K562 (cell line): ENCODE measurements around the gene TRAPPC12. TPM values are rescaled to one million over a fixed set of nuclear protein-coding genes. Genes with fewer than 3 reads are reported as not detected.

ENCODE experiments used
- BHLHE40 ChIP-seq: IDR thresholded peaks from 2 replicates; pipeline ENCODE4 v1.6.1; 2011; ENCODE audit warnings: low read length, improper control_type of control experiment
- CBX2 ChIP-seq: fragments of 200-600 bp; sonication (generic); IDR thresholded peaks from one replicate; pipeline ENCODE4 v1.6.1; 2012; ENCODE audit warnings: mild to moderate bottlenecking, low read length, inconsistent platforms; ENCODE audit not compliant: insufficient read depth, poor library complexity, severe bottlenecking
- CHD1 ChIP-seq: fragments of 200-600 bp; sonication (generic); IDR thresholded peaks from one replicate; pipeline ENCODE4 v1.6.1; 2012; ENCODE audit warnings: mild to moderate bottlenecking, moderate library complexity, low read length, inconsistent platforms
- CREBBP ChIP-seq: IDR thresholded peaks from one replicate; pipeline ENCODE4 v1.6.1; 2012; ENCODE audit warnings: low read depth, mild to moderate bottlenecking, control low read depth, inconsistent platforms, low read length
- ELF4 ChIP-seq: fragments of 450-650 bp; formaldehyde crosslinking; IDR thresholded peaks from 2 replicates; pipeline ENCODE4 v1.4.0; 2022; ENCODE audit warnings: missing genetic modification characterization
- JUNB ChIP-seq: fragments of 450-650 bp; formaldehyde crosslinking; conservative IDR thresholded peaks from 2 replicates; pipeline ENCODE4 v1.4.0; 2020; ENCODE audit warnings: mild to moderate bottlenecking
- MAFK ChIP-seq: IDR thresholded peaks from 2 replicates; pipeline ENCODE4 v1.6.1; 2011; ENCODE audit warnings: low read length, improper control_type of control experiment
- RB1 ChIP-seq: fragments of 450-650 bp; IDR thresholded peaks from 2 replicates; pipeline ENCODE4 v1.6.1; 2017; ENCODE audit warnings: low read depth, mild to moderate bottlenecking
- TAF1 ChIP-seq: IDR thresholded peaks from 2 replicates; pipeline ENCODE4 v1.6.1; 2011; ENCODE audit warnings: mild to moderate bottlenecking, low read length, moderate library complexity; ENCODE audit not compliant: insufficient read depth, control insufficient read depth, severe bottlenecking; ENCODE audit errors: extremely low read depth
- TEAD2 ChIP-seq: fragments of 450-650 bp; IDR thresholded peaks from 2 replicates; pipeline ENCODE4 v1.6.1; 2016; ENCODE audit warnings: missing genetic modification characterization, control low read depth, missing compliant biosample characterization
- ZNF212 ChIP-seq: fragments of 450-650 bp; formaldehyde crosslinking; IDR thresholded peaks from 2 replicates; pipeline ENCODE4 v1.4.0; 2020; ENCODE audit warnings: mild to moderate bottlenecking
- ZNF224 ChIP-seq: sonication (generic); formaldehyde crosslinking; IDR thresholded peaks from 2 replicates; pipeline ENCODE4 v1.8.0; 2022; ENCODE audit warnings: mild to moderate bottlenecking, missing genetic modification reagents
- ZNF764 ChIP-seq: fragments of 250-450 bp; sonication (Bioruptor Pico); IDR thresholded peaks from 2 replicates; pipeline ENCODE4 v1.4.0; 2020; ENCODE audit warnings: low read depth, mild to moderate bottlenecking, moderate library complexity
- polyA plus RNA-seq, 8 experiments: library from polyadenylated mRNA; depleted of rRNA in 4 of 8; stranded (reverse) in 5 of 8; unstranded in 3 of 8; fragments of >200 nt; fragmentation: Nextera tagmentation in 2 of 8; fragmentation: Illumina TruSeq in 1 of 8; extraction: Ambion mirVana in 2 of 8; extraction: Trizol in 1 of 8; gene quantifications; 2 replicates each; pipeline versions ENCODE4 v1.2.1 to v1.2.3, GENCODE V29; 2011 to 2014; ENCODE audit warnings: inconsistent platforms in 1 of 8, missing spikeins in 1 of 8
- total RNA-seq, 7 experiments: library from RNA; depleted of rRNA in 6 of 7; stranded (reverse); fragments of >200 nt in 6 of 7; fragmentation: Illumina TruSeq in 2 of 7; extraction: Trizol in 2 of 7; gene quantifications; 2 replicates each; pipeline versions ENCODE4 v1.2.1 to v1.2.3, GENCODE V29; 2011 to 2021; ENCODE audit warnings: low replicate concordance in 1 of 7
- TF ChIP-seq, protein P1 (sequence below): fragments of 250-450 bp; sonication (Bioruptor Pico); IDR thresholded peaks from 2 replicates; pipeline ENCODE4 v1.5.0; 2021
- TF ChIP-seq, protein P2 (sequence below): sonication (generic); formaldehyde crosslinking; IDR thresholded peaks from 2 replicates; pipeline ENCODE4 v1.5.0; 2020; ENCODE audit warnings: missing genetic modification reagents
- TF ChIP-seq, protein P3 (sequence below): conservative IDR thresholded peaks from 2 replicates; pipeline ENCODE4 v1.6.1; 2011; ENCODE audit warnings: low read depth, mild to moderate bottlenecking, low read length; ENCODE audit not compliant: control insufficient read depth

TRAPPC12 gene
- total and polyA plus RNA-seq, 9 of the 15 experiments (the other 6 are each of a cell fraction or from before 2014, with no cell fraction given) = 8.0 to 75.2 (median 39.1) TPM

DNA sequence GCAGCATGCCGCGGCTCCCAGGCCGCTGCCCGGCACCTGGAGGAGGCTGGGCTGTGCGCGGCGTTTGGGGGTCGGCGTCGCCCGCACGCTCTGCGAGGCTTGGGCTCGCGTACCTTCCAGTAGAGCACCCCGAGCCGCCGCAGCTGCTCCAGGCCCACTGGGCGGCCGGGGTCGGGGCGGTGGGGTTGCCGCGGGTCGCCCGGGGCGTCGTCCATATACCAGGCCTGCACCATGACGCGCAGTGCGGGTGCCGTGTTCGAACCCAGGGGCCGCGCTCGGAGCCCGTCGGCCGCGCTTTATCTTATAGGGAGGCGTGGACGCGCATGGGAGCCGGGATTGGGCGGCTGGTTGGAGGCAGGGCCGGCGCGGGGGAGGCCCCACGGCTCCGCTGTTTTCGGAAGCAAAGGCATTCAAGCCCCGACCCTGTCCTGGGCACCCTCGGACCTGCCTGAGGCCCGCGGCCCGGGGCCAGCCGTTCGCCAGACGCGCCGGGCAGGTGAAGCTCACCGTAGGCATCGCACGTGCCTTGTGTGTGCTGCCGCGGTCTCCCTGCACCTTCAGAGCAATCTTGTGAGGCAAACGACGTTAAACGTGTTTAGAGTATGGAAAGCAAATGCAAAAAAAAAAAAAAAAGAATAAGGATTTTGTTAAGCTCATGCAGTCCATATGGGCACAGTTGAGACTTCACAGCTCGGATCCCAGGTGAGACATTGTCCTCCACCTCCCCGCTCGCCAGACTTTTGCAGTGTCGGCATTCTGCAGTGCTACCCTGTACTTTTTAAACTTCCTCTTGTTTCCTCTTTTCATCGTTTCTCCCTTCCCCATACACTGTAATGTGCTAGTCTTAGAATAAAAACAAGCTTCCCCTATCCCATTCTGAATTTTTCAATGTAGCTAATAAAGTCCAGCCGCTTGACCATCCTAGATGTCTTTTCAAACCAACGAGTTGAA, 140.0 kb downstream of the TRAPPC12 start, which contains the start of gene ADI1 (continued):
- TF ChIP-seq JUNB (CRISPR knock-in tag) (no peak; the same call in 1 of the 2 replicates), BHLHE40 (peak; percentile 83), ZNF224 (CRISPR knock-in tag) (no peak), ELF4 (CRISPR knock-in tag) (no peak), TEAD2 (tag) (no peak), CBX2 (no peak), CHD1 (peak; percentile 30), ZNF212 (CRISPR knock-in tag) (no peak), CREBBP (no peak), MAFK (peak; percentile 38), ZNF764 (CRISPR knock-in tag) (no peak), RB1 (no peak), TAF1 (peak; percentile 83)
- TF ChIP-seq, protein P1, sequence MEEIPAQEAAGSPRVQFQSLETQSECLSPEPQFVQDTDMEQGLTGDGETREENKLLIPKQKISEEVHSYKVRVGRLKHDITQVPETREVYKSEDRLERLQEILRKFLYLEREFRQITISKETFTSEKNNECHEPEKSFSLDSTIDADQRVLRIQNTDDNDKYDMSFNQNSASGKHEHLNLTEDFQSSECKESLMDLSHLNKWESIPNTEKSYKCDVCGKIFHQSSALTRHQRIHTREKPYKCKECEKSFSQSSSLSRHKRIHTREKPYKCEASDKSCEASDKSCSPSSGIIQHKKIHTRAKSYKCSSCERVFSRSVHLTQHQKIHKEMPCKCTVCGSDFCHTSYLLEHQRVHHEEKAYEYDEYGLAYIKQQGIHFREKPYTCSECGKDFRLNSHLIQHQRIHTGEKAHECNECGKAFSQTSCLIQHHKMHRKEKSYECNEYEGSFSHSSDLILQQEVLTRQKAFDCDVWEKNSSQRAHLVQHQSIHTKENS (CRISPR knock-in tag) = no peak
- TF ChIP-seq, protein P2, sequence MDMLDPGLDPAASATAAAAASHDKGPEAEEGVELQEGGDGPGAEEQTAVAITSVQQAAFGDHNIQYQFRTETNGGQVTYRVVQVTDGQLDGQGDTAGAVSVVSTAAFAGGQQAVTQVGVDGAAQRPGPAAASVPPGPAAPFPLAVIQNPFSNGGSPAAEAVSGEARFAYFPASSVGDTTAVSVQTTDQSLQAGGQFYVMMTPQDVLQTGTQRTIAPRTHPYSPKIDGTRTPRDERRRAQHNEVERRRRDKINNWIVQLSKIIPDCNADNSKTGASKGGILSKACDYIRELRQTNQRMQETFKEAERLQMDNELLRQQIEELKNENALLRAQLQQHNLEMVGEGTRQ = no peak
- TF ChIP-seq, protein P3, sequence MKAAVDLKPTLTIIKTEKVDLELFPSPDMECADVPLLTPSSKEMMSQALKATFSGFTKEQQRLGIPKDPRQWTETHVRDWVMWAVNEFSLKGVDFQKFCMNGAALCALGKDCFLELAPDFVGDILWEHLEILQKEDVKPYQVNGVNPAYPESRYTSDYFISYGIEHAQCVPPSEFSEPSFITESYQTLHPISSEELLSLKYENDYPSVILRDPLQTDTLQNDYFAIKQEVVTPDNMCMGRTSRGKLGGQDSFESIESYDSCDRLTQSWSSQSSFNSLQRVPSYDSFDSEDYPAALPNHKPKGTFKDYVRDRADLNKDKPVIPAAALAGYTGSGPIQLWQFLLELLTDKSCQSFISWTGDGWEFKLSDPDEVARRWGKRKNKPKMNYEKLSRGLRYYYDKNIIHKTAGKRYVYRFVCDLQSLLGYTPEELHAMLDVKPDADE = 0 out of 2 replicates have a peak, but pooled peaks have one; percentile 65
